K562 (cell line): ENCODE measurements around the gene UFC1. TPM values are rescaled to one million over a fixed set of nuclear protein-coding genes. Genes with fewer than 3 reads are reported as not detected.

Experiments
- ARID4B ChIP-seq: sonication (generic); formaldehyde crosslinking; IDR thresholded peaks from 2 replicates; pipeline ENCODE4 v1.8.0; 2022; ENCODE audit warnings: mild to moderate bottlenecking, missing genetic modification reagents
- CBFA2T2 ChIP-seq: fragments of 450-650 bp; conservative IDR thresholded peaks from 2 replicates; pipeline ENCODE4 v1.6.1; 2017; ENCODE audit warnings: mild to moderate bottlenecking
- CBX3 ChIP-seq, 2 experiments: IDR thresholded peaks; 1 replicate in 1 of 2; 2 replicates in 1 of 2; pipeline ENCODE4 v1.6.1; 2012; ENCODE audit warnings: inconsistent platforms in 2 of 2, low read length in 2 of 2, borderline replicate concordance in 1 of 2, control low read depth in 1 of 2
- GATA2 ChIP-seq: sonication (generic); formaldehyde crosslinking; IDR thresholded peaks from 2 replicates; pipeline ENCODE4 v1.4.0; 2020; ENCODE audit warnings: mild to moderate bottlenecking, missing genetic modification reagents
- GATAD2B ChIP-seq: fragments of 450-650 bp; IDR thresholded peaks from 2 replicates; pipeline ENCODE4 v1.6.1; 2017; ENCODE audit warnings: mild to moderate bottlenecking, borderline replicate concordance
- HDAC8 ChIP-seq: fragments of 450-650 bp; IDR thresholded peaks from 2 replicates; pipeline ENCODE4 v1.6.1; 2016; ENCODE audit warnings: mild to moderate bottlenecking, missing genetic modification characterization, moderate library complexity, missing compliant biosample characterization
- HMG20A ChIP-seq: fragments of 450-650 bp; formaldehyde crosslinking; conservative IDR thresholded peaks from 2 replicates; pipeline ENCODE4 v1.4.0; 2020; ENCODE audit warnings: mild to moderate bottlenecking, mixed read lengths
- MAFK ChIP-seq: IDR thresholded peaks from 2 replicates; pipeline ENCODE4 v1.6.1; 2011; ENCODE audit warnings: low read length, improper control_type of control experiment
- MIER1 ChIP-seq: fragments of 450-650 bp; IDR thresholded peaks from 2 replicates; pipeline ENCODE4 v1.6.1; 2016; ENCODE audit warnings: antibody characterized with exemption, mild to moderate bottlenecking, low read depth
- NCOR1 ChIP-seq: fragments of 450-650 bp; IDR thresholded peaks from 2 replicates; pipeline ENCODE4 v1.6.1; 2016; ENCODE audit warnings: mild to moderate bottlenecking, moderate library complexity
- RAD21 ChIP-seq, 2 experiments: fragments of 250-450 bp in 1 of 2; fragments of 450-650 bp in 1 of 2; sonication (Bioruptor Pico) in 1 of 2; formaldehyde crosslinking in 1 of 2; IDR thresholded peaks in 1 of 2; conservative IDR thresholded peaks in 1 of 2; 2 replicates each; pipeline versions ENCODE4 v1.4.0 to v1.8.0; 2020 to 2022; ENCODE audit warnings: mild to moderate bottlenecking in 2 of 2, moderate library complexity in 1 of 2
- RBM14 ChIP-seq: fragments of 200-400 bp; formaldehyde crosslinking; IDR thresholded peaks from 2 replicates; pipeline ENCODE4 v1.6.1; 2018; ENCODE audit warnings: low read depth, mild to moderate bottlenecking, low read length, moderate library complexity, borderline replicate concordance; ENCODE audit not compliant: insufficient read depth
- SAP30 ChIP-seq: fragments of 200-600 bp; sonication (generic); IDR thresholded peaks from 2 replicates; pipeline ENCODE4 v1.6.1; 2012; ENCODE audit warnings: borderline replicate concordance, low read depth, mild to moderate bottlenecking, moderate library complexity, low read length, control low read depth, inconsistent platforms; ENCODE audit not compliant: insufficient read depth, poor library complexity, severe bottlenecking
- SIX5 ChIP-seq, 2 experiments: IDR thresholded peaks; 2 replicates each; pipeline ENCODE4 v1.6.1; 2011; ENCODE audit warnings: low read length in 2 of 2, borderline replicate concordance in 1 of 2, low read depth in 1 of 2, mild to moderate bottlenecking in 1 of 2, moderate library complexity in 1 of 2; ENCODE audit not compliant: insufficient read depth in 1 of 2
- SREBF1 ChIP-seq: fragments of 150-350 bp; IDR thresholded peaks from 2 replicates; pipeline ENCODE4 v1.6.1; 2014; ENCODE audit warnings: antibody characterized with exemption, low read depth, low read length, borderline replicate concordance
- ZNF239 ChIP-seq: fragments of 250-450 bp; sonication (Bioruptor Pico); IDR thresholded peaks from 2 replicates; pipeline ENCODE4 v1.4.0; 2020; ENCODE audit warnings: mild to moderate bottlenecking
- ZNF740 ChIP-seq, 3 experiments: fragments of 200-800 bp in 1 of 3; sonication (Bioruptor generic) in 1 of 3; sonication (generic) in 1 of 3; formaldehyde crosslinking in 1 of 3; IDR thresholded peaks; 2 replicates each; pipeline versions ENCODE4 v1.6.1 to v1.8.0; 2016 to 2022; ENCODE audit warnings: mild to moderate bottlenecking in 2 of 3, missing compliant biosample characterization in 2 of 3, missing genetic modification characterization in 2 of 3, missing genetic modification reagents in 1 of 3
- ZNF75A ChIP-seq: fragments of 450-650 bp; formaldehyde crosslinking; IDR thresholded peaks from 2 replicates; pipeline ENCODE4 v1.4.0; 2020; ENCODE audit warnings: mild to moderate bottlenecking
- polyA plus RNA-seq, 8 experiments: library from polyadenylated mRNA; depleted of rRNA in 4 of 8; stranded (reverse) in 5 of 8; unstranded in 3 of 8; fragments of >200 nt; fragmentation: Nextera tagmentation in 2 of 8; fragmentation: Illumina TruSeq in 1 of 8; extraction: Ambion mirVana in 2 of 8; extraction: Trizol in 1 of 8; gene quantifications; 2 replicates each; pipeline versions ENCODE4 v1.2.1 to v1.2.3, GENCODE V29; 2011 to 2014; ENCODE audit warnings: inconsistent platforms in 1 of 8, missing spikeins in 1 of 8
- total RNA-seq, 7 experiments: library from RNA; depleted of rRNA in 6 of 7; stranded (reverse); fragments of >200 nt in 6 of 7; fragmentation: Illumina TruSeq in 2 of 7; extraction: Trizol in 2 of 7; gene quantifications; 2 replicates each; pipeline versions ENCODE4 v1.2.1 to v1.2.3, GENCODE V29; 2011 to 2021; ENCODE audit warnings: low replicate concordance in 1 of 7
- TF ChIP-seq, protein P1 (sequence below): fragments of 250-450 bp; sonication (Bioruptor Pico); IDR thresholded peaks from 2 replicates; pipeline ENCODE4 v1.9.0; 2021; ENCODE audit warnings: mild to moderate bottlenecking
- TF ChIP-seq, protein P2 (sequence below): sonication (generic); IDR thresholded peaks from 2 replicates; pipeline ENCODE4 v1.6.1; 2016

UFC1 gene
- total and polyA plus RNA-seq, 9 of the 15 experiments (the other 6 are each of a cell fraction or from before 2014, with no cell fraction given) = 92.8 to 220 (median 161) TPM

DNA sequence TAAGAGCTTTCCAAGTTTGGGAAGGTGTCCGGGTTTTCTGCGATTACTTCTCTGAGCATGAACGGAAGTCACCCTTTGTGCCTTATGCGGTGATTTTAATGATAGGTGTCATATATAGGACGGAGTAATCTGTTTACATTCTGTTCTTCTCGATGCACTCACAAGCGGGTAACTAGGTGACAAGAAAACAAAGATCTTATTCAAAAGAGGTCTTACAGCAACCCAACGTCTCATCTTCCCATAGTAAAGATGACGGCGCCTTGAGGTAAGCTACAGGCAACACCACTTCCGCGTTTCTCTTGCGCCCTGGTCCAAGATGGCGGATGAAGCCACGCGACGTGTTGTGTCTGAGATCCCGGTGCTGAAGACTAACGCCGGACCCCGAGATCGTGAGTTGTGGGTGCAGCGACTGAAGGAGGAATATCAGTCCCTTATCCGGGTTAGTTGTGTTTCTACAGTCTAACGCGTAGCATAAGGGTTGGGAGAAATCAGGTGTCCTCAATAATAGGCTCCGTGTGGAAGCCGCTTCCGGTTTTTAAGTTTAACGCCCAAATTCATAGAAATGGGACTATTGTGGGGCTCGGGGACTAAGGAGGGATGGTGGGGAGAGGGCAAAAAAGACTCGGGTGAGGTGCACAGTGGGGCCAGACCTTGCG, at the start of gene UFC1 (continued):
- TF ChIP-seq ZNF740 (CRISPR knock-in tag; IDR thresholded peaks at IDR 0.05) (no peak), ZNF740 (tag; IDR thresholded peaks at IDR 0.05) (no peak; a peak in 1 of 4 replicates), GATA2 (CRISPR knock-in tag) (no peak), SAP30 (peak; percentile 70), MIER1 (no peak; the same call in 1 of the 2 replicates), RBM14 (no peak), NCOR1 (peak; percentile 43; the same call in 1 of the 2 replicates), RAD21 (CRISPR knock-in tag; conservative IDR thresholded peaks at IDR 0.05 in 1 of 2, IDR thresholded peaks at IDR 0.05 in 1 of 2) (no peak), GATAD2B (0 out of 2 replicates have a peak, but pooled peaks have one; percentile 29), ZNF75A (CRISPR knock-in tag) (no peak), ARID4B (CRISPR knock-in tag) (peak; percentile 86), ZNF239 (no peak; the same call in none of the 2 replicates), HMG20A (0 out of 2 replicates have a peak, but pooled peaks have one; percentile 17), SIX5 (IDR thresholded peaks at IDR 0.05; ENCODE audit: borderline replicate concordance in 1 of 2, insufficient read depth in 1 of 2, low read depth in 1 of 2, low read length in 2 of 2) (peak; percentile 36 to 38; a peak in 1 of 4 replicates), SREBF1 (peak; percentile 68; the same call in 1 of the 2 replicates), MAFK (no peak), CBFA2T2 (no peak), CBX3 (IDR thresholded peaks at IDR 0.05; ENCODE audit: borderline replicate concordance in 1 of 2, low read length in 2 of 2) (peak in 1 of 2 experiments; percentile 85; a peak in 1 of 3 replicates), HDAC8 (tag) (0 out of 2 replicates have a peak, but pooled peaks have one; percentile 40)
- TF ChIP-seq, protein P1, sequence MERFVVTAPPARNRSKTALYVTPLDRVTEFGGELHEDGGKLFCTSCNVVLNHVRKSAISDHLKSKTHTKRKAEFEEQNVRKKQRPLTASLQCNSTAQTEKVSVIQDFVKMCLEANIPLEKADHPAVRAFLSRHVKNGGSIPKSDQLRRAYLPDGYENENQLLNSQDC (CRISPR knock-in tag) = 0 out of 2 replicates have a peak, but pooled peaks have one; percentile 20
- TF ChIP-seq, protein P2, sequence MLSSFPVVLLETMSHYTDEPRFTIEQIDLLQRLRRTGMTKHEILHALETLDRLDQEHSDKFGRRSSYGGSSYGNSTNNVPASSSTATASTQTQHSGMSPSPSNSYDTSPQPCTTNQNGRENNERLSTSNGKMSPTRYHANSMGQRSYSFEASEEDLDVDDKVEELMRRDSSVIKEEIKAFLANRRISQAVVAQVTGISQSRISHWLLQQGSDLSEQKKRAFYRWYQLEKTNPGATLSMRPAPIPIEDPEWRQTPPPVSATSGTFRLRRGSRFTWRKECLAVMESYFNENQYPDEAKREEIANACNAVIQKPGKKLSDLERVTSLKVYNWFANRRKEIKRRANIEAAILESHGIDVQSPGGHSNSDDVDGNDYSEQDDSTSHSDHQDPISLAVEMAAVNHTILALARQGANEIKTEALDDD = no peak
